ENCODE results near the gene ANKFY1.

Gene ANKFY1

DNA sequence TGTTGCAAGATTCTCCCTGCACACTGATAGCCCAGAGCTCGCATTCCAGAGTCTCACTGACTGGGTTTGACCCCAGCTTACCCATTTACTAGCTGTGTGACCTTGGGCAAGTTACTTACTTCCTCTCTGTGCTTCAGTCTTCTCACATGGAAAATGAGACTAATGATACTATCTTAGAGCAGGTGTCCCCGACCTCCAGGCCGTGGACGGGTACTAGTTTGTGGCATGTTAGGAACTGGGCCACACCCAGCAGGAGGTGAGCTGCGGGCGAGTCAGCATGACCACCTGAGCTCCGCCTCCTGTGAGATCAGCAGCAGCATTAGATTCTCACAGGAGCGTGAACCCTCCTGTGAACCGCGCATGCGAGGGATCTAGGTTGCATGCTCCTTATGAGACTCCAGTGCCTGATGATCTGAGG lies 15.8 kb downstream of the ANKFY1 start:
- peak overlapping the region; percentile 16 for H3K27ac Mint-ChIP-seq
- DNase-seq = no peak
- H3K36me3 Mint-ChIP-seq = peaks cover 10% of the 10 kb centered on the region
- peaks cover 25% of the 10 kb centered on the region for H3K4me1 Mint-ChIP-seq
- CTCF ChIA-PET = interaction anchor here (1.0 to 2.1 kb wide), 4 partner anchors 11 to 616 kb away, joined by 3 to 4 read pairs (median 3); no protein-coding TSS in a partner anchor
- H3K9me3 Mint-ChIP-seq = no peaks in the 10 kb centered on the region
- no peaks in the 10 kb centered on the region for H3K27me3 Mint-ChIP-seq
- no peak overlapping the region for H3K4me3 Mint-ChIP-seq

DNA sequence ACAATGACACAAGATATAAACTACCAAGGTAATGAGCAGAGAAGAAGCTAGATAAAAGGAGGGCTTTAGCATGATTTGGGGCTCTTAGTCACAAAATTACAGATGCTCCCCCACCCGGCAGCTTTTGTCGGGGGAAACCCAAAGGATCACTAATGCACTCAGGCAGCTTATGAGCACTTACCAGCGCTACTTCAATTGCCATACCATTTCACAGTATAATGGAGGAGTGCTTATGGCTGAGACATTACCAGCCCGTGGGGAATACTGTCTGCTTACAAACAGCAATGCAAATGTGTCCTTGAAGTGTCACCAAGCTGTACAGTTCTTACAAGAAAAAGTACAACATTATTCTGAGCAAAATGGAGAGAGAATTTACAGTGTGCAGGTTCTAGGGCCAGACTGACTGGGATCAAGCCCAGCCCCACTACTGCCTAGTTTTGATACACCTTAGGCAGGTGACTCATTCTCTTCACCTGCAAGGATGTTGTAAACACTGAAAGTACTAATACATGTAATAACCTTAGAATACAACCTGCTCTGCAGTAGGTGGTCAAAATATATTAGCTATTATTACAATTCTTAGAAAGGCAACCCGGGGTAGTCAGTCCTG lies 16.3 kb downstream of the ANKFY1 start:
- DNase-seq = no peak
- CTCF ChIA-PET = interaction anchor here (1.0 to 2.1 kb wide), 5 partner anchors 12 to 617 kb away, joined by 3 to 4 read pairs (median 3); no protein-coding TSS in a partner anchor
- H3K9me3 Mint-ChIP-seq = no peaks in the 10 kb centered on the region
- peaks cover 25% of the 10 kb centered on the region for H3K4me1 Mint-ChIP-seq
- H3K27ac Mint-ChIP-seq = peak overlapping the region; percentile 26
- H3K36me3 Mint-ChIP-seq = peaks cover 11% of the 10 kb centered on the region
- no peaks in the 10 kb centered on the region for H3K27me3 Mint-ChIP-seq
- no peak overlapping the region for H3K4me3 Mint-ChIP-seq

- no peak overlapping the region for H3K27ac Mint-ChIP-seq
- no peaks in the 10 kb centered on the region for H3K9me3 Mint-ChIP-seq
- DNase-seq = no peak
- peaks cover 17% of the 10 kb centered on the region for H3K36me3 Mint-ChIP-seq
- CTCF ChIA-PET = interaction anchor here (1.1 to 2.1 kb wide), 3 partner anchors 12 to 172 kb away, joined by 3 to 4 read pairs (median 3); no protein-coding TSS in a partner anchor
- H3K4me1 Mint-ChIP-seq = peaks cover 25% of the 10 kb centered on the region
- no peak overlapping the region for H3K4me3 Mint-ChIP-seq
- H3K27me3 Mint-ChIP-seq = no peaks in the 10 kb centered on the region
These were observed 17.1 kb downstream of the ANKFY1 start for GRCh38 chr17:4246674-4247073.

GRCh38 chr17:4241535-4241934 lies 22.2 kb downstream of the ANKFY1 start:
- CTCF ChIA-PET = interaction anchor here (1.5 kb wide), 1 partner anchor 8 kb away, joined by 7 read pairs; no protein-coding TSS in a partner anchor
- H3K36me3 Mint-ChIP-seq = peaks cover 25% of the 10 kb centered on the region
- H3K27ac Mint-ChIP-seq = no peak overlapping the region
- H3K4me1 Mint-ChIP-seq = no peaks in the 10 kb centered on the region
- no peak overlapping the region for H3K4me3 Mint-ChIP-seq
- no peaks in the 10 kb centered on the region for H3K27me3 Mint-ChIP-seq
- no peaks in the 10 kb centered on the region for H3K9me3 Mint-ChIP-seq
- no peak for DNase-seq

DNA sequence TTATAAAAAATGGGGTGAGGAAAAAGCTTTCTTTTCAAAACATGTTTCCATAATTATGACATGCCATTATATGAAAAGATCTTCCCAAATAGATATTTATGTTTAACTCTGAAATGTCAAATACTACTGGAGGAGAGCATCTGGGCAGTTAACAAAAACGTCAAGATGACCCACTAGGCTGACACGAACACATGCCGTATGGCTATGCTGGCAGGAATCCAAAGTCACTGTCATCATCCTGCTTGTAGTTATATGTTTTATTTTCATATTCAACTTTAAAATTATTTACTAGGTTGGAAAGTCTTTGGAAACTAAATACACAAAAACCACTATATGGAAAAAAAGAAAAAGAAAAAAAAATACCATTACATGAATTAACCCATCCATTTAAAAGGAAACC lies 27.3 kb downstream of the ANKFY1 start:
- CTCF ChIA-PET = no interaction called here
- H3K4me3 Mint-ChIP-seq = no peak overlapping the region
- H3K36me3 Mint-ChIP-seq = peaks cover 38% of the 10 kb centered on the region
- H3K9me3 Mint-ChIP-seq = no peaks in the 10 kb centered on the region
- H3K27me3 Mint-ChIP-seq = no peaks in the 10 kb centered on the region
- H3K4me1 Mint-ChIP-seq = peaks cover 17% of the 10 kb centered on the region
- DNase-seq = no peak
- H3K27ac Mint-ChIP-seq = no peak overlapping the region

- no peak overlapping the region for H3K4me3 Mint-ChIP-seq
- no peaks in the 10 kb centered on the region for H3K27me3 Mint-ChIP-seq
- no peak for DNase-seq
- H3K9me3 Mint-ChIP-seq = no peaks in the 10 kb centered on the region
- peaks cover 39% of the 10 kb centered on the region for H3K36me3 Mint-ChIP-seq
- H3K4me1 Mint-ChIP-seq = peaks cover 17% of the 10 kb centered on the region
- CTCF ChIA-PET = no interaction called here
- peak overlapping the region; percentile 49 for H3K27ac Mint-ChIP-seq
These were observed 28.2 kb downstream of the ANKFY1 start for GRCh38 chr17:4235372-4236279.

DNA sequence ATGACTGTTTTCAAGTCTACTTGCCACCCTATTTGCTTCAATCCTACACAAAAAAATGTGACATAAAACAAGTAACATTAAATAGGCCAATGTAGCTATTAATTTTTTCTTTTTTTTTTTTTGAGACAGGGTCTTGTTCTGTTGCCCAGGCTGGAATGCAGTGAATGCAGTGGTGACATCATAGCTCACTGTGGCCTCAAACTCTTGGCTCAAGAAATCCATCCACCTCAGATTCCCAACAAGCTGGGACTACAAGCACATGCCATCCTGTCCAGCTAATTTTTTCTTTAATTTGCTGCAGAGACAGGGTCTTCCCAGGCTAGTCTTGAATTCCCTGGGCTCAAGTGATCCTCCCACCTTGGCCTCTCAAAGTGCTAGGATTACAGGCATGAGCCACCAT lies 29.4 kb downstream of the ANKFY1 start:
- peaks cover 41% of the 10 kb centered on the region for H3K36me3 Mint-ChIP-seq
- no peaks in the 10 kb centered on the region for H3K9me3 Mint-ChIP-seq
- CTCF ChIA-PET = no interaction called here
- H3K4me1 Mint-ChIP-seq = peaks cover 17% of the 10 kb centered on the region
- no peaks in the 10 kb centered on the region for H3K27me3 Mint-ChIP-seq
- H3K27ac Mint-ChIP-seq = no peak overlapping the region
- DNase-seq = no peak
- H3K4me3 Mint-ChIP-seq = no peak overlapping the region

- CTCF ChIA-PET = interaction anchor here (1.5 kb wide), 1 partner anchor 18 kb away, joined by 4 read pairs; no protein-coding TSS in a partner anchor
- Mint-ChIP-seq H3K4me1 (peaks cover 17% of the 10 kb centered on the region), H3K4me3 (no peak overlapping the region), H3K27me3 (no peaks in the 10 kb centered on the region), H3K27ac (no peak overlapping the region), H3K36me3 (peaks cover 41% of the 10 kb centered on the region), H3K9me3 (no peaks in the 10 kb centered on the region)
- no peak for DNase-seq
These were observed 30.0 kb downstream of the ANKFY1 start for GRCh38 chr17:4233668-4234258.

- H3K27me3 Mint-ChIP-seq = no peaks in the 10 kb centered on the region
- peaks cover 43% of the 10 kb centered on the region for H3K36me3 Mint-ChIP-seq
- CTCF ChIA-PET = interaction anchor here (0.7 to 1.5 kb wide), 2 partner anchors 17 to 22 kb away, joined by 3 to 4 read pairs; no protein-coding TSS in a partner anchor
- H3K27ac Mint-ChIP-seq = peak overlapping the region; percentile 60
- no peak overlapping the region for H3K4me3 Mint-ChIP-seq
- DNase-seq = no peak
- no peaks in the 10 kb centered on the region for H3K9me3 Mint-ChIP-seq
- peaks cover 17% of the 10 kb centered on the region for H3K4me1 Mint-ChIP-seq
These were observed 31.5 kb downstream of the ANKFY1 start for GRCh38 chr17:4232168-4232813.

DNA sequence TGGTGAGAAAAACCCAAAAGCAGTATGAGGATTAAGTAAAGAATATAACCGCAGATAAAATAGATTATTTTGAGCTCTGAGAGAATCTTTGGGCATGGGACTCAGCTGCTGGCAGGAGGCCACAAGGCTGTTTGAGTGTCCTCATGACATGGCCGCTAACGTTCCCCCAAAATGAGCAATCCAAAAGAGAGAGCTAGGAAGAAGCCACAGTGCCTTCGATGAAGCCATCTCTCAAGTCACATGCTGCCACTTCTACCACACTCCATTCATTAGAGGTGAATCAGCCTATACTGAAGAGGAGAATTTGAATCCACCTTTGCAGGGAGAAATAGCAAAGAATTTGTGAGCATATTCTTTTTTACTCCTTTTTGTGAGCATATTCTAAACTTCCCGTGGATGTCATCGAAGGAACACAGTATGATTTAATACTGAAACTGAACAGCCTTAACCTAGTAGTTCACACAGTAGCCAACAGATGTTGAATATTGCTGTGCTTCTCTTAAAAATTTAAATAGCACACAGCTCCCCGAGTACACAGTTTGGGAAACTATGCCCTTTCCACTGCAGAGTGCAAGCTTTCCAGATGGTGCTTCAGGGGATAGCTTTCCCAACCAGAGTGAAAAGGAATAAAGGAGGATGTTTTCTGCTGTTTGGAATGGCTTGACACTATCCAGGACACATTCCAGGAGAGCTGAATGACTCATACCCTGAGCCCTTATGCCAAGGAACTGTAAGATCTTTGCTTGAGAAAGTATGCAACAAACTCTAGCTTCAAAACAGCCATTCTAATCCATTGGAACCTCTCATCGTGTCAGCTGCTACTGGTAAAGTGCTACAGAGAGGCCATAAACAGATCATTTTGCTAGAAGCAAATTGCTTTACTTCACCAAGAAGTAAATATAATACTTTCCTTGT lies 33.9 kb downstream of the ANKFY1 start:
- CTCF ChIA-PET = interaction anchor here (0.6 to 1.9 kb wide), 5 partner anchors 10 to 406 kb away, joined by 3 to 7 read pairs (median 4); no protein-coding TSS in a partner anchor
- no peaks in the 10 kb centered on the region for H3K27me3 Mint-ChIP-seq
- H3K36me3 Mint-ChIP-seq = peaks cover 34% of the 10 kb centered on the region
- H3K4me1 Mint-ChIP-seq = peaks cover 17% of the 10 kb centered on the region
- no peak for DNase-seq
- peak overlapping the region; percentile 24 for H3K27ac Mint-ChIP-seq
- H3K9me3 Mint-ChIP-seq = no peaks in the 10 kb centered on the region
- H3K4me3 Mint-ChIP-seq = no peak overlapping the region

DNA sequence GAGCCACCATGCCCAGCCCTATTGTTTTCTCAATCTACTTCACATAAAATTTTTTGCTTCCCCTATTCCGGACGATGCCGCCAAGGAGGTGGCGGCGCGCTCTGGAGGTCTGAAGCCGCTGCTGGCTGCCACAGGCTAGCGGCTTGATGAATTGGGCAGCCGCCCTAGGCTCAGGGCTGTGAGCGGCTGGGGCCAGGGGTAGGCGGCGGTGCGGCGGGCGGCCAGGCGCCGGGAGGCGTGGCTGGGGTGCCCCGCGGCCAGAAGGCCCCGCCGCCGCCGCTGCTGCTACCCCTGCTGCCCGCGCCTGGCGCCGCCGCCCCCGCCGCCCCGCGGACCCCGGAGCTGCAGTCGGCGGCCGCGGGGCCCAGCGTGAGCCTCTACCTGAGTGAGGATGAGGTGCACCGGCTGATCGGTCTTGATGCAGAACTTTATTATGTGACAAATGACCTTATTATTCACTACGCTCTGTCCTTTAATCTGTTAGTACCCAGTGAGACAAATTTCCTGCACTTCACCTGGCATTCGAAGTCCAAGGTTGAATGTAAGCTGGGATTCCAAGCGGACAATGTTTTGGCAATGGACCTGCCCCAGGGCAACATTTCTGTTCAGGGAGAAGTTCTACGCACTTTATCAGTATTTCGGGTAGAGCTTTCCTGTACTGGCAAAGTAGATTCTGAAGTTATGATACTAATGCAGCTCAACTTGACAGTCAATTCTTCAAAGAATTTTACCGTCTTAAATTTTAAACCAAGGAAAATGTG lies 41.7 kb downstream of the ANKFY1 start:
- CTCF ChIA-PET = interaction anchor here (1.3 kb wide), 1 partner anchor 195 kb away, joined by 4 read pairs; no protein-coding TSS in a partner anchor
- Mint-ChIP-seq H3K27ac (no peak overlapping the region), H3K36me3 (peaks cover 18% of the 10 kb centered on the region), H3K4me3 (no peak overlapping the region), H3K4me1 (no peaks in the 10 kb centered on the region), H3K9me3 (no peaks in the 10 kb centered on the region), H3K27me3 (no peaks in the 10 kb centered on the region)
- no peak for DNase-seq

DNA sequence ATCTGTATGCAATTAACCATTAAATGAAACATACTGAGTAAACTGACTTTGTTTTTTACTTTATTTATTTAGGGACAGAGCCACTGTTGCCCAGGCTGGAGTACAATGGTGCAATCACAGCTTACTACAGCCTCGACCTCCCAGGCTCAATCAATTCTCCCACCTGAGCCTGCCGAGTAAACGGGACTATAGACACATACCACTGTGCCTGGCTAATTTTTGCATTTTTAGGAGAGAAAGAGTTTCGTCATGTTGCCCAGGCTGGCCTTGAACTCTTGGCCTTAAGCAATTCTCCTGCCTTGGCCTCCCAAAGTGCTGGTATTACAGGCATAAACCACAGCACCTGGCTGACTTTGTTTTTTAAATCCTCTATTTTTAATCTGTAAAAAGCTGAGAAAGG lies 42.6 kb downstream of the ANKFY1 start:
- no peaks in the 10 kb centered on the region for H3K9me3 Mint-ChIP-seq
- H3K36me3 Mint-ChIP-seq = peaks cover 21% of the 10 kb centered on the region
- H3K27ac Mint-ChIP-seq = no peak overlapping the region
- CTCF ChIA-PET = no interaction called here
- no peak overlapping the region for H3K4me3 Mint-ChIP-seq
- no peaks in the 10 kb centered on the region for H3K27me3 Mint-ChIP-seq
- no peak for DNase-seq
- no peaks in the 10 kb centered on the region for H3K4me1 Mint-ChIP-seq

All from activated naive CD4-positive, alpha-beta T cell treated with anti-CD3 and anti-CD28 coated beads, Interleukin-2, amount 10 ng/mL, durations not matched to agents 7 days and 5 days (primary cell).